Skin epidermis (tissue), 12 donors: ENCODE results near the gene MYH4.
A peak's percentile ranks its signal among the peaks of the same experiment; 100 is the strongest.

ENCODE experiments used
- H3K27ac ChIP-seq, 21 experiments: fragments of 200-600 bp; sonication (generic) in 11 of 21; one replicate each; pipeline ENCODE4 v1.5.0; 2020; ENCODE audit warnings: mild to moderate bottlenecking in 3 of 21, inconsistent platforms in 2 of 21, moderate library complexity in 2 of 21
- H3K4me3 ChIP-seq, 7 experiments: fragments of 200-600 bp; sonication (generic) in 2 of 7; one replicate each; pipeline ENCODE4 v1.5.0; 2020; ENCODE audit warnings: inconsistent platforms in 2 of 7, mild to moderate bottlenecking in 2 of 7, moderate library complexity in 1 of 7

The MYH4 gene

GRCh38 chr17:10469459-10469858 is at the start of gene MYH4:
MYH4 (minus strand) TSS chr17:10469559; CDS start chr17:10466745, 2,814 bp downstream.
- Histone ChIP-seq H3K4me3 (no peak within 1 kb of the TSS), H3K27ac (no peak within 1 kb of the TSS)

GRCh38 chr17:10518271-10519037 is 49.1 kb upstream of the MYH4 start, which contains the start of gene MYH1:
MYH1 (minus strand) TSS chr17:10518542; CDS start chr17:10516642, 1,900 bp downstream.
- H3K4me3 ChIP-seq: no peak within 1 kb of the TSS
- H3K27ac ChIP-seq: no peak within 1 kb of the TSS

- Histone ChIP-seq H3K27ac (no peak overlapping the region), H3K4me3 (no peak overlapping the region)
Measured at GRCh38 chr17:10516638-10517037, 47.3 kb upstream of the MYH4 start.

- no peak overlapping the region for H3K4me3 ChIP-seq
Measured at GRCh38 chr17:10516065-10516464, 46.7 kb upstream of the MYH4 start.

GRCh38 chr17:10513299-10514067 is 44.1 kb upstream of the MYH4 start:
- Histone ChIP-seq H3K4me3 (no peak overlapping the region), H3K27ac (no peak overlapping the region)

More at GRCh38 chr17:10516065-10516464, 46.7 kb upstream of the MYH4 start:
- no peak overlapping the region for H3K27ac ChIP-seq

GRCh38 chr17:10512856-10513255 is 43.5 kb upstream of the MYH4 start:
- Histone ChIP-seq H3K27ac (peak overlapping the region in 1 of 21 experiments; percentile 2), H3K4me3 (no peak overlapping the region)

- Histone ChIP-seq H3K4me3 (no peak overlapping the region), H3K27ac (no peak overlapping the region)
Measured at GRCh38 chr17:10499950-10500349, 30.6 kb upstream of the MYH4 start.

- no peak overlapping the region for H3K27ac ChIP-seq
- H3K4me3 ChIP-seq: no peak overlapping the region
Measured at GRCh38 chr17:10492004-10492403, 22.6 kb upstream of the MYH4 start.

- Histone ChIP-seq H3K27ac (no peak overlapping the region), H3K4me3 (no peak overlapping the region)
Measured at GRCh38 chr17:10482252-10482651, 12.9 kb upstream of the MYH4 start.

GRCh38 chr17:10477701-10478100 is 8.3 kb upstream of the MYH4 start:
- no peak overlapping the region for H3K4me3 ChIP-seq
- H3K27ac ChIP-seq: no peak overlapping the region

GRCh38 chr17:10474536-10474935 is 5.2 kb upstream of the MYH4 start:
- no peak overlapping the region for H3K27ac ChIP-seq
- no peak overlapping the region for H3K4me3 ChIP-seq

- Histone ChIP-seq H3K27ac (no peak overlapping the region), H3K4me3 (no peak overlapping the region)
Measured at GRCh38 chr17:10471858-10472257, 2.5 kb upstream of the MYH4 start.

- H3K4me3 ChIP-seq: no peak overlapping the region
- no peak overlapping the region for H3K27ac ChIP-seq
Measured at GRCh38 chr17:10463402-10463801, 6.0 kb downstream of the MYH4 start.

- no peak overlapping the region for H3K4me3 ChIP-seq
- no peak overlapping the region for H3K27ac ChIP-seq
Measured at GRCh38 chr17:10460062-10460461, 9.3 kb downstream of the MYH4 start.

GRCh38 chr17:10458701-10459100 is 10.7 kb downstream of the MYH4 start:
- Histone ChIP-seq H3K4me3 (no peak overlapping the region), H3K27ac (no peak overlapping the region)

- Histone ChIP-seq H3K4me3 (no peak overlapping the region), H3K27ac (no peak overlapping the region)
Measured at GRCh38 chr17:10457952-10458351, 11.4 kb downstream of the MYH4 start.

- Histone ChIP-seq H3K27ac (no peak overlapping the region), H3K4me3 (no peak overlapping the region)
Measured at GRCh38 chr17:10447026-10447931, 22.1 kb downstream of the MYH4 start.

GRCh38 chr17:10439816-10440215 is 29.5 kb downstream of the MYH4 start:
- Histone ChIP-seq H3K4me3 (no peak overlapping the region), H3K27ac (no peak overlapping the region)

GRCh38 chr17:10435096-10435495 is 34.3 kb downstream of the MYH4 start:
- H3K27ac ChIP-seq: no peak overlapping the region
- H3K4me3 ChIP-seq: no peak overlapping the region

- Histone ChIP-seq H3K27ac (no peak overlapping the region), H3K4me3 (no peak overlapping the region)
Measured at GRCh38 chr17:10429421-10430045, 39.8 kb downstream of the MYH4 start.
